HFF-Myc (cell line): ENCODE data around the gene RPS16.

Source experiments
- DNase-seq: peaks from one replicate; pipeline ENCODE4 v3.0.0-alpha.2; 2011; ENCODE audit warnings: low read depth; ENCODE audit errors: extremely low read depth
- H3K4me3 ChIP-seq: replicated peaks from 2 replicates; pipeline ENCODE4 v1.5.1; 2011; ENCODE audit warnings: low read depth, mild to moderate bottlenecking, control low read depth, low read length
- TF ChIP-seq, protein P1 (sequence below): IDR thresholded peaks from 2 replicates; pipeline ENCODE4 v1.5.1; 2012; ENCODE audit warnings: mild to moderate bottlenecking, low read depth, low read length, control low read depth; ENCODE audit errors: missing control alignments

RPS16 gene

DNA sequence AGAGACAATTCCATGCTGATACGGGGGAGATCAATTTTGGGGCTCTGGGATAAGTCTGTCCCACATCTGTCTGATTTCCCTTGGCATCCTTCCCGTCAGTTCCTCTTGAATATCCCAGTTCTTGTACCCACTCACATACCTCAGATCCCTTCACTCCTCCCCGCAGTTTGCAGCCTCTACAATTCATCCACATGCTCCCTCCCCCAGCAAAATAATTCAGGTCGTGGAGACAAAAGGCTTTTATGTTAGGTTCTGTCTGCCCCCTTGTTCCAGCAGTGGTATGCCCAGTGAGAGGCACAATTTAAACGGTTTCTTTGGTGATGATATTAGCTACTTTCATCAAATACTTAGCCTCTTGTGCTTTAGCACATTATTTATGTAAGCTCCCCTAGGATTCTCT lies 9.6 kb downstream of the RPS16 start:
- no peak for DNase-seq
- no peak overlapping the region for H3K4me3 ChIP-seq
- TF ChIP-seq, protein P1, sequence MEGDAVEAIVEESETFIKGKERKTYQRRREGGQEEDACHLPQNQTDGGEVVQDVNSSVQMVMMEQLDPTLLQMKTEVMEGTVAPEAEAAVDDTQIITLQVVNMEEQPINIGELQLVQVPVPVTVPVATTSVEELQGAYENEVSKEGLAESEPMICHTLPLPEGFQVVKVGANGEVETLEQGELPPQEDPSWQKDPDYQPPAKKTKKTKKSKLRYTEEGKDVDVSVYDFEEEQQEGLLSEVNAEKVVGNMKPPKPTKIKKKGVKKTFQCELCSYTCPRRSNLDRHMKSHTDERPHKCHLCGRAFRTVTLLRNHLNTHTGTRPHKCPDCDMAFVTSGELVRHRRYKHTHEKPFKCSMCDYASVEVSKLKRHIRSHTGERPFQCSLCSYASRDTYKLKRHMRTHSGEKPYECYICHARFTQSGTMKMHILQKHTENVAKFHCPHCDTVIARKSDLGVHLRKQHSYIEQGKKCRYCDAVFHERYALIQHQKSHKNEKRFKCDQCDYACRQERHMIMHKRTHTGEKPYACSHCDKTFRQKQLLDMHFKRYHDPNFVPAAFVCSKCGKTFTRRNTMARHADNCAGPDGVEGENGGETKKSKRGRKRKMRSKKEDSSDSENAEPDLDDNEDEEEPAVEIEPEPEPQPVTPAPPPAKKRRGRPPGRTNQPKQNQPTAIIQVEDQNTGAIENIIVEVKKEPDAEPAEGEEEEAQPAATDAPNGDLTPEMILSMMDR = no peak

GRCh38 chr19:39425744-39426143 lies 10.0 kb downstream of the RPS16 start:
- TF ChIP-seq, protein P1 = no peak
- no peak overlapping the region for H3K4me3 ChIP-seq
- DNase-seq = no peak

DNA sequence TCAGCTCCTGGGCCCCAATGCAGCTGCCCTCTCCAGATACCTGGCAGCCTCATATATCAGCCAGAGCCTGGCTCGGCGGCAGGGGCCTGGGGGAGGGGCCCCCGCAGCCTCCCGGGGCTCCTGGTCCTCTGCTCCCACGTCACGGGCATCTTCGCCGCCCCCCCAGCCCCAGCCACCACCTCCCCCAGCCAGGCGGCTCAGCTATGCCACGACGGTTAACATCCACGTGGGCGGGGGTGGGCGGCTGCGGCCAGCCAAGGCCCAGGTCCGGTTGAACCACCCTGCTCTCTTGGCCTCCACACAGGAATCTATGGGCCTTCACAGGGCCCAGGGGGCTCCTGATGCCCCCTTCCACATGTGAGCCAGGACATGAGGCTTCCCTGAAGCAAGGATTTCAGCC lies 10.8 kb downstream of the RPS16 start:
- DNase-seq = no peak
- TF ChIP-seq, protein P1 = no peak
- no peak overlapping the region for H3K4me3 ChIP-seq

DNA sequence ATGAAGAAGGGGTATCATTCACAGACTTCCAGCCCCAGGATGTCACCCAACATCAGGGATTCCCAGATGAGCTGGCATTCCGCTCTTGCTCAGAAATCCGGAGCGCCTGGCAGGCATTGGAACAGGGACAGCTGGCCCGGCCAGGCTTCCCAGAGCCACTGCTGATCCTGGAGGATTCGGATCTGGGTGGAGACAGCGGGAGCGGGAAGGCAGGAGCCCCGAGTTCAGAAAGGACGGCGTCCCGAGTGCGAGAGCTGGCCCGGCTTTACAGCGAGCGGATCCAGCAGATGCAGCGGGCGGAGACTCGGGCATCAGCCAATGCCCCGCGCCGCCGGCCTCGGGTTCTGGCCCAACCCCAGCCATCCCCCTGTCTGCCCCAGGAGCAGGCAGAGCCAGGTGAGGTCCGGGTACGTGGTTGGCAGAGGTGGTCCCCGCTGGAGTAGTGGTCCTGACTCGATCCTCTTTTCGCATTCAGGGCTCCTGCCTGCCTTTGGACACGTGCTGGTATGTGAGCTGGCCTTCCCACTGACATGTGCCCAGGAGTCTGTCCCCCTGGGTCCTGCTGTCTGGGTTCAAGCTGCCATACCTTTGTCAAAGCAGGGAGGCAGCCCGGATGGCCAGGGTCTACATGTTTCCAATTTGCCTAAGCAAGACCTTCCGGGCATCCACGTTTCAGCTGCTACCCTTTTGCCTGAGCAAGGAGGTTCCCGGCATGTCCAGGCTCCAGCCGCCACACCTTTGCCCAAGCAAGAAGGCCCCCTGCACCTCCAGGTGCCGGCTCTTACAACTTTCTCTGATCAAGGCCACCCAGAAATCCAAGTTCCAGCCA lies 12.3 kb downstream of the RPS16 start:
- no peak overlapping the region for H3K4me3 ChIP-seq
- DNase-seq = no peak
- TF ChIP-seq, protein P1 = no peak

- TF ChIP-seq, protein P1 = no peak
- DNase-seq = no peak
- H3K4me3 ChIP-seq = no peak overlapping the region
These were observed 13.7 kb downstream of the RPS16 start for GRCh38 chr19:39422020-39422419.

DNA sequence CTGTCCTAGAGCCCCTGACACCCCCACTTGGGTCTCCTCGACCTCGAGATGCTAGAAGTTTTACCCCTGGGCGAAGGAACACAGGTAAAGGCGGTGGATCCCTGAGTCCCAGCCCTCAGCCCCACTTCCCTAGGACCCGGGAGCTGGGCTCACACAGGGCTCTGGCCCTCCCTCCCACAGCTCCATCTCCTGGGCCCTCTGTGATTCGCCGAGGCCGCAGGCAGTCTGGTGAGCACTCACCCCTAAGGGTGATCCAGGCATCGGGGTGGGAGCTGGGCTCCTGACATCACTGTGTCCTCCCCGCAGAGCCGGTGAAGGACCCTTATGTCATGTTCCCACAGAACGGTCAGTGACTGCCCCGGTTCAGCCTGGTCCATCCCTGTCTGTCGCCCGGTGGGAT lies 15.0 kb downstream of the RPS16 start:
- TF ChIP-seq, protein P1 = no peak
- DNase-seq = no peak
- no peak overlapping the region for H3K4me3 ChIP-seq

DNA sequence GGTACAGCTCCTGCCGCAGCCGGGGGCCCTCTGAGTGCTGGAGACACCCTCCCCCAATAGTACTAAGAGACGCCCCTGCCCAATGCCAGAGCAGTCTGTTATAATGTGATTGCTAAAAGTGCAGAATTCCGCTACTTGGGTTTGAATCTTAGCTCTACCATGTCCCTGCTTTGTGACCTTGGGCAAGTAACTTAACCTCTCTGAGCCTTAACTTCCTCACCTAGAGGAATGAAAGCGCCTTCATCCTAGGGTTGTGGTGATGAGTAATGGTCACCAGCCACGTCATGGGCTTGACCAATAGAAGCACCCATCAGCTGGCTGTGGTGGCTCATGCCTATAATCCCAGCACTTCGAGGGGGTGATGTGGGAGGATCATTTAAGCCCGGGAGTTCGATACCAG lies 16.7 kb downstream of the RPS16 start:
- DNase-seq = no peak
- H3K4me3 ChIP-seq = no peak overlapping the region
- TF ChIP-seq, protein P1 = no peak
